ENCODE measurements around the gene GNAI3. TPM values are rescaled to one million over a fixed set of nuclear protein-coding genes. Genes with fewer than 3 reads are reported as not detected.

GNAI3 gene
- total and polyA plus RNA-seq, 2 donors (not counting 3 experiments of a cell fraction or from before 2014, with no cell fraction given) = 5.0 to 14.0 TPM

DNA sequence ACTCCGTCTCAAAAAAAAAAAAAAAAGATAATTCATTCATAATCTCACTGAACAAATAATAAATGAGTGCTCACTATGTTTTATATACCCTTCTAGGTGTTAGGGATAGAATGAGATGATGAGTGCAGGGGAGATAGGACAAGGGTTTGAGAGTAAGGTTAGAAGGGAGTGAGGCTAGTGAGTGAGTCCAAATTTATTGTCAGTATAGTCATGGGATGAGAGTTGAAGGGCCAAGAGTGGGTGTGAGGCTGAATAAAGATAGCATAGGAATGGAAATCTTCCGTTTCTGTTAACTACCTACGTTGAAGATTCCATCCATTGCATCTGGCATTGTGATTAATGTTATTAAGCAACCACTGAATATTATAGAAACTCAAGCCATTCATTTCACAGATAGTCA lies 16.8 kb downstream of the GNAI3 start:
- dilution Hi-C loops (cut with MboI; ENCODE audit: extremely low pct_ligation_motif_present, low sequenced_read_pairs) = no loop called here

More for the DNA sequence above, 16.8 kb downstream of the GNAI3 start:
- TF ChIP-seq GATA2 (IDR thresholded peaks at IDR 0.05; ENCODE audit: insufficient read depth, insufficient read length, low read depth, low read length) (no peak), FOS (IDR thresholded peaks at IDR 0.05; ENCODE audit: borderline replicate concordance, insufficient read depth, low read length) (no peak), POLR2A (IDR thresholded peaks at IDR 0.05; ENCODE audit: low read depth, low read length) (no peak), POLR2AphosphoS5 (IDR thresholded peaks at IDR 0.05; ENCODE audit: insufficient read depth, low read depth, low read length) (no peak), MYC (IDR thresholded peaks at IDR 0.05; ENCODE audit: low read depth, low read length) (no peak)
- TF ChIP-seq, protein P1, sequence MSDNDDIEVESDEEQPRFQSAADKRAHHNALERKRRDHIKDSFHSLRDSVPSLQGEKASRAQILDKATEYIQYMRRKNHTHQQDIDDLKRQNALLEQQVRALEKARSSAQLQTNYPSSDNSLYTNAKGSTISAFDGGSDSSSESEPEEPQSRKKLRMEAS (IDR thresholded peaks at IDR 0.05; ENCODE audit: insufficient read depth, insufficient read length) = no peak
- TF ChIP-seq, protein P2, sequence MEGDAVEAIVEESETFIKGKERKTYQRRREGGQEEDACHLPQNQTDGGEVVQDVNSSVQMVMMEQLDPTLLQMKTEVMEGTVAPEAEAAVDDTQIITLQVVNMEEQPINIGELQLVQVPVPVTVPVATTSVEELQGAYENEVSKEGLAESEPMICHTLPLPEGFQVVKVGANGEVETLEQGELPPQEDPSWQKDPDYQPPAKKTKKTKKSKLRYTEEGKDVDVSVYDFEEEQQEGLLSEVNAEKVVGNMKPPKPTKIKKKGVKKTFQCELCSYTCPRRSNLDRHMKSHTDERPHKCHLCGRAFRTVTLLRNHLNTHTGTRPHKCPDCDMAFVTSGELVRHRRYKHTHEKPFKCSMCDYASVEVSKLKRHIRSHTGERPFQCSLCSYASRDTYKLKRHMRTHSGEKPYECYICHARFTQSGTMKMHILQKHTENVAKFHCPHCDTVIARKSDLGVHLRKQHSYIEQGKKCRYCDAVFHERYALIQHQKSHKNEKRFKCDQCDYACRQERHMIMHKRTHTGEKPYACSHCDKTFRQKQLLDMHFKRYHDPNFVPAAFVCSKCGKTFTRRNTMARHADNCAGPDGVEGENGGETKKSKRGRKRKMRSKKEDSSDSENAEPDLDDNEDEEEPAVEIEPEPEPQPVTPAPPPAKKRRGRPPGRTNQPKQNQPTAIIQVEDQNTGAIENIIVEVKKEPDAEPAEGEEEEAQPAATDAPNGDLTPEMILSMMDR (IDR thresholded peaks at IDR 0.05; ENCODE audit: extremely low read depth in 1 of 2, insufficient read depth in 1 of 2, low read depth in 1 of 2, low read length in 2 of 2) = no peak
- H3K36me3 ChIP-seq (ENCODE audit: control insufficient read depth in 2 of 2, extremely low read depth in 1 of 2, insufficient read depth in 2 of 2, low read length in 2 of 2) = no peaks in the 10 kb centered on the region
- no peaks in the 10 kb centered on the region for H3K27me3 ChIP-seq (ENCODE audit: control insufficient read depth in 2 of 2, insufficient read depth in 2 of 2, low read length in 2 of 2)
- H3K9ac ChIP-seq (replicated peaks; ENCODE audit: extremely low read depth, insufficient read depth, low read length) = no peak overlapping the region
- H3K9me1 ChIP-seq (replicated peaks; ENCODE audit: control insufficient read depth, extremely low read depth, insufficient read depth, low read length) = no peaks in the 10 kb centered on the region
- H3K9me3 ChIP-seq (replicated peaks; ENCODE audit: control insufficient read depth, insufficient read depth, low read length) = no peaks in the 10 kb centered on the region
- no peak overlapping the region for H3K4me2 ChIP-seq (ENCODE audit: insufficient read depth, low read length)
- POLR2A ChIA-PET = no interaction called here
- CTCF ChIA-PET = interaction anchor here (0.7 to 2.8 kb wide), 4 partner anchors 12 to 75 kb away, joined by 3 to 9 read pairs (median 4); no protein-coding TSS in a partner anchor
- no peak overlapping the region for H3K4me3 ChIP-seq (replicated peaks in 1 of 3; ENCODE audit: insufficient read depth in 1 of 3, low read depth in 1 of 3, low read length in 3 of 3)
- FAIRE-seq (no peak), DNase-seq (ENCODE audit: low read depth, low spot score) (no peak)
- H3K79me2 ChIP-seq (ENCODE audit: control insufficient read depth, insufficient read depth, low read length) = peaks cover 99% of the 10 kb centered on the region
- no peak overlapping the region for H2AFZ ChIP-seq (ENCODE audit: low read depth, low read length)
- H4K20me1 ChIP-seq (replicated peaks; ENCODE audit: control insufficient read depth, extremely low read depth, insufficient read depth, low read length) = peaks cover 14% of the 10 kb centered on the region
- H3K27ac ChIP-seq (ENCODE audit: insufficient read depth, low read depth, low read length) = no peak overlapping the region
- intact Hi-C loops (cut with micrococcal nuclease) = no loop called here
- no TSS peak for BruUV-seq (replicated peaks)
- peaks cover 12% of the 10 kb centered on the region for H3K4me1 ChIP-seq (ENCODE audit: control insufficient read depth, extremely low read depth, insufficient read depth, low read length)

All from endothelial cell of umbilical vein (primary cell).